H9 (cell line): ENCODE measurements around the gene LCN2. TPM values are rescaled to one million over a fixed set of nuclear protein-coding genes. Genes with fewer than 3 reads are reported as not detected.

Experiments
- DNase-seq: peaks from one replicate; pipeline ENCODE4 v3.0.0-alpha.2; 2017
- H2AFZ ChIP-seq: one replicate; pipeline ENCODE4 v1.6.1; 2013; ENCODE audit warnings: mild to moderate bottlenecking, low read length, control low read depth, moderate library complexity
- H2AK5ac ChIP-seq: 2 replicates; pipeline ENCODE4 v1.6.1; 2013; ENCODE audit warnings: low read length, control low read depth, mixed read lengths; ENCODE audit not compliant: insufficient read length
- H2BK120ac ChIP-seq: one replicate; pipeline ENCODE4 v1.6.1; 2013; ENCODE audit warnings: low read depth, mild to moderate bottlenecking, low read length, control low read depth, inconsistent platforms; ENCODE audit not compliant: poor library complexity, severe bottlenecking
- H2BK12ac ChIP-seq: 2 replicates; pipeline ENCODE4 v1.6.1; 2013; ENCODE audit warnings: low read length, control low read depth, mixed read lengths, low read depth; ENCODE audit not compliant: insufficient read length
- H2BK15ac ChIP-seq: 2 replicates; pipeline ENCODE4 v1.6.1; 2013; ENCODE audit warnings: low read depth, low read length, control low read depth
- H2BK20ac ChIP-seq: one replicate; pipeline ENCODE4 v1.6.1; 2013; ENCODE audit warnings: low read depth, mild to moderate bottlenecking, low read length, control low read depth, inconsistent platforms; ENCODE audit not compliant: poor library complexity, severe bottlenecking
- H2BK5ac ChIP-seq: 2 replicates; pipeline ENCODE4 v1.6.1; 2013; ENCODE audit warnings: low read length, control low read depth, mixed read lengths; ENCODE audit not compliant: insufficient read length
- H3K14ac ChIP-seq: 2 replicates; pipeline ENCODE4 v1.6.1; 2013; ENCODE audit warnings: low read length, control low read depth; ENCODE audit not compliant: insufficient read depth
- H3K18ac ChIP-seq: 2 replicates; pipeline ENCODE4 v1.6.1; 2013; ENCODE audit warnings: low read depth, mild to moderate bottlenecking, mixed read lengths, low read length, control low read depth; ENCODE audit not compliant: insufficient read length
- H3K23ac ChIP-seq: 2 replicates; pipeline ENCODE4 v1.6.1; 2013; ENCODE audit warnings: low read length, control low read depth, mixed read lengths, low read depth; ENCODE audit not compliant: insufficient read length
- H3K23me2 ChIP-seq: 2 replicates; pipeline ENCODE4 v1.6.1; 2013; ENCODE audit warnings: low read depth, mild to moderate bottlenecking, mixed read lengths, low read length, control low read depth; ENCODE audit not compliant: insufficient read length, poor library complexity, severe bottlenecking
- H3K27ac ChIP-seq: 2 replicates; pipeline ENCODE4 v1.5.1; 2013; ENCODE audit warnings: low read length, control low read depth, mixed read lengths, low read depth; ENCODE audit not compliant: insufficient read length
- H3K27me3 ChIP-seq: 2 replicates; pipeline ENCODE4 v1.6.1; 2013; ENCODE audit warnings: low read length, control low read depth, inconsistent platforms; ENCODE audit not compliant: insufficient read depth
- H3K4ac ChIP-seq: 2 replicates; pipeline ENCODE4 v1.6.1; 2013; ENCODE audit warnings: low read depth, mild to moderate bottlenecking, control low read depth, inconsistent platforms, low read length, moderate library complexity
- H3K4me1 ChIP-seq: 2 replicates; pipeline ENCODE4 v1.6.1; 2013; ENCODE audit warnings: low read length, control low read depth, inconsistent platforms; ENCODE audit not compliant: insufficient read depth
- H3K4me2 ChIP-seq: 2 replicates; pipeline ENCODE4 v1.6.1; 2013; ENCODE audit warnings: low read length, control low read depth, mixed read lengths; ENCODE audit not compliant: insufficient read length, insufficient read depth
- H3K56ac ChIP-seq: 2 replicates; pipeline ENCODE4 v1.6.1; 2013; ENCODE audit warnings: low read depth, mild to moderate bottlenecking, mixed read lengths, low read length, control low read depth; ENCODE audit not compliant: insufficient read length
- H3K79me1 ChIP-seq: 2 replicates; pipeline ENCODE4 v1.6.1; 2013; ENCODE audit warnings: low read depth, mild to moderate bottlenecking, moderate library complexity, low read length, control low read depth, inconsistent platforms; ENCODE audit not compliant: insufficient read depth, poor library complexity, severe bottlenecking
- H3K79me2 ChIP-seq: 2 replicates; pipeline ENCODE4 v1.6.1; 2013; ENCODE audit warnings: low read length, control low read depth, inconsistent platforms; ENCODE audit not compliant: insufficient read depth
- H3K9ac ChIP-seq: 2 replicates; pipeline ENCODE4 v1.6.1; 2013; ENCODE audit warnings: low read length, control low read depth, mixed read lengths; ENCODE audit not compliant: insufficient read length; ENCODE audit errors: extremely low read depth
- H3K9me3 ChIP-seq: one replicate; pipeline ENCODE4 v1.6.1; 2013; ENCODE audit warnings: low read depth, low read length, inconsistent platforms; ENCODE audit not compliant: control insufficient read depth
- H3T11ph ChIP-seq: one replicate; pipeline ENCODE4 v1.6.1; 2013; ENCODE audit warnings: mild to moderate bottlenecking, low read length, control low read depth, inconsistent platforms
- H4K20me1 ChIP-seq: one replicate; pipeline ENCODE4 v1.6.1; 2013; ENCODE audit not compliant: control insufficient read depth, insufficient read length, insufficient read depth
- H4K5ac ChIP-seq: 2 replicates; pipeline ENCODE4 v1.6.1; 2013; ENCODE audit warnings: low read depth, mild to moderate bottlenecking, mixed read lengths, low read length, control low read depth; ENCODE audit not compliant: insufficient read length
- H4K8ac ChIP-seq: replicated peaks from 2 replicates; pipeline ENCODE4 v1.6.1; 2013; ENCODE audit warnings: low read length, control low read depth, mixed read lengths, low read depth; ENCODE audit not compliant: insufficient read length
- H4K91ac ChIP-seq: 2 replicates; pipeline ENCODE4 v1.6.1; 2013; ENCODE audit warnings: low read depth, mild to moderate bottlenecking, moderate library complexity, mixed read lengths, low read length, control low read depth; ENCODE audit not compliant: insufficient read length
- H3K27ac Mint-ChIP-seq, 3 experiments: 2 replicates in 2 of 3; 3 replicates in 1 of 3; pipeline ENCODE4 v1.8.0; 2020 to 2021; ENCODE audit warnings: mixed read lengths in 3 of 3, mild to moderate bottlenecking in 1 of 3, moderate library complexity in 1 of 3
- H3K27me3 Mint-ChIP-seq: 2 replicates; pipeline ENCODE4 v1.8.0; 2021; ENCODE audit warnings: low read depth, mild to moderate bottlenecking, moderate library complexity, mixed read lengths
- H3K36me3 Mint-ChIP-seq, 3 experiments: 2 replicates in 2 of 3; 3 replicates in 1 of 3; pipeline ENCODE4 v1.8.0; 2020 to 2021; ENCODE audit warnings: low read depth in 3 of 3, mixed read lengths in 3 of 3; ENCODE audit not compliant: insufficient read depth in 1 of 3
- H3K4me1 Mint-ChIP-seq, 2 experiments: 2 replicates each; pipeline ENCODE4 v1.8.0; 2020; ENCODE audit warnings: mixed read lengths in 2 of 2
- H3K4me3 Mint-ChIP-seq, 2 experiments: 2 replicates in 1 of 2; 3 replicates in 1 of 2; pipeline ENCODE4 v1.8.0; 2020 to 2021; ENCODE audit warnings: mild to moderate bottlenecking in 2 of 2, mixed read lengths in 2 of 2, moderate library complexity in 1 of 2
- H3K9me3 Mint-ChIP-seq, 2 experiments: 2 replicates in 1 of 2; 3 replicates in 1 of 2; pipeline ENCODE4 v1.8.0; 2020; ENCODE audit warnings: mild to moderate bottlenecking in 2 of 2, mixed read lengths in 2 of 2, moderate library complexity in 1 of 2
- CTCF ChIP-seq: fragments of 200-600 bp; sonication (generic); conservative IDR thresholded peaks from 3 replicates; pipeline ENCODE4 v1.8.0; 2021; ENCODE audit warnings: antibody characterized with exemption, mild to moderate bottlenecking
- WGBS: extraction: QIAGEN DNeasy Blood & Tissue Kit; methylation state at CpG from one replicate; pipeline ENCODE4 v1.1.7; 2013; ENCODE audit warnings: missing lambda C conversion rate, low lambda C conversion rate, mixed read lengths; ENCODE audit not compliant: insufficient read length; ENCODE audit errors: extremely low coverage; 5-methylcytosine and 5-hydroxymethylcytosine counted together
- total RNA-seq: library from RNA; stranded (reverse); gene quantifications from 2 replicates; pipeline ENCODE4 v1.2.1, GENCODE V29; 2021

LCN2 gene
- total RNA-seq, 1 experiment from 2014 or later = not detected

GRCh38 chr9:128180001-128180400 is 30.7 kb downstream of the LCN2 start:
- H2BK20ac ChIP-seq = no peak overlapping the region
- no CpG with 5 or more reads among the region's 8 CpGs for WGBS
- H4K5ac ChIP-seq = no peak overlapping the region
- H3K23me2 ChIP-seq = no peaks in the 10 kb centered on the region
- H2BK12ac ChIP-seq = no peak overlapping the region
- no peak overlapping the region for H3K9ac ChIP-seq
- no peak for DNase-seq
- no peak overlapping the region for H3K4ac ChIP-seq
- H3K27me3 ChIP-seq = no peaks in the 10 kb centered on the region
- H4K8ac ChIP-seq = no peak overlapping the region
- no peak overlapping the region for H3K14ac ChIP-seq
- H3K4me1 ChIP-seq = no peaks in the 10 kb centered on the region
- Mint-ChIP-seq H3K36me3 (peaks cover 52 to 77% (median 74%) of the 10 kb centered on the region in 3 experiments), H3K9me3 (peaks cover 2 to 7% of the 10 kb centered on the region in 2 experiments; a peak in 1 of 5 replicates), H3K27me3 (no peaks in the 10 kb centered on the region), H3K4me1 (peaks cover 0 to 2% of the 10 kb centered on the region in 2 experiments; a peak in 1 of 4 replicates), H3K27ac (no peak overlapping the region; a peak in 1 of 7 replicates), H3K4me3 (no peak overlapping the region)
- no peak overlapping the region for H3T11ph ChIP-seq
- H3K18ac ChIP-seq = no peak overlapping the region
- no peaks in the 10 kb centered on the region for H4K20me1 ChIP-seq
- no peak overlapping the region for H2AK5ac ChIP-seq
- H3K79me2 ChIP-seq = no peaks in the 10 kb centered on the region
- H3K23ac ChIP-seq = no peak overlapping the region
- no peaks in the 10 kb centered on the region for H3K9me3 ChIP-seq
- H3K79me1 ChIP-seq = no peaks in the 10 kb centered on the region
- no peak overlapping the region for H2AFZ ChIP-seq
- H2BK5ac ChIP-seq = no peak overlapping the region
- no peak overlapping the region for H4K91ac ChIP-seq
- H3K56ac ChIP-seq = no peak overlapping the region
- H2BK120ac ChIP-seq = no peak overlapping the region
- no peak for TF ChIP-seq CTCF
- no peak overlapping the region for H3K27ac ChIP-seq
- no peak overlapping the region for H3K4me2 ChIP-seq
- H2BK15ac ChIP-seq = no peak overlapping the region
